IMR-90 (cell line): ENCODE data around the gene ZNF688. TPM values are rescaled to one million over a fixed set of nuclear protein-coding genes. Genes with fewer than 3 reads are reported as not detected.

Experiments
- ATAC-seq: fragments of 200-7000 bp; cut with Tn5 transposase; 2 replicates; pipeline ENCODE4 v1.9.1; 2020; ENCODE audit warnings: low read depth, mild to moderate bottlenecking, moderate library complexity
- BruUV-seq: library from RNA; stranded (reverse); fragments of 400-500 nt; replicated peaks from 2 replicates; lab custom pipeline; 2021; lab: Mats Ljungman, UMichigan
- CTCF ChIA-PET: fragments of 300-600 bp; formaldehyde crosslinking; extraction: SDS; loops from one replicate; lab custom pipeline; 2021; ENCODE audit warnings: antibody characterized with exemption; lab: Yijun Ruan, JAX
- POLR2A ChIA-PET: fragments of 300-600 bp; sonication (Branson Sonifier 250); formaldehyde crosslinking; loops from one replicate; lab custom pipeline; 2022; ENCODE audit warnings: antibody characterized with exemption; ENCODE audit not compliant: unreplicated experiment; lab: Charles Lee
- DNase-seq: peaks from one replicate; pipeline ENCODE4 v3.0.0; 2013
- H2AFZ ChIP-seq: replicated peaks from 2 replicates; pipeline ENCODE3; 2013; ENCODE audit warnings: low read length, mild to moderate bottlenecking; ENCODE audit not compliant: poor library complexity
- H2AK5ac ChIP-seq: 2 replicates; pipeline ENCODE4 v1.6.1; 2013; ENCODE audit warnings: low read depth, low read length, inconsistent platforms
- H2AK9ac ChIP-seq: replicated peaks from 2 replicates; pipeline ENCODE3; 2013; ENCODE audit warnings: mild to moderate bottlenecking, low read depth, low read length, moderate library complexity; ENCODE audit not compliant: poor library complexity
- H2BK120ac ChIP-seq: 2 replicates; pipeline ENCODE4 v1.6.1; 2013; ENCODE audit warnings: low read depth, low read length, inconsistent platforms
- H2BK15ac ChIP-seq: 3 replicates; pipeline ENCODE4 v1.6.1; 2013; ENCODE audit warnings: low read depth, low read length, inconsistent platforms
- H2BK20ac ChIP-seq: 2 replicates; pipeline ENCODE4 v1.6.1; 2013; ENCODE audit warnings: low read depth, mild to moderate bottlenecking, inconsistent platforms, low read length, moderate library complexity
- H2BK5ac ChIP-seq: 2 replicates; pipeline ENCODE4 v1.6.1; 2013; ENCODE audit warnings: mild to moderate bottlenecking, low read depth, low read length, inconsistent platforms; ENCODE audit not compliant: poor library complexity, severe bottlenecking
- H3K14ac ChIP-seq: replicated peaks from 2 replicates; pipeline ENCODE4 v1.6.1; 2013; ENCODE audit warnings: low read depth, low read length, inconsistent platforms
- H3K18ac ChIP-seq: 2 replicates; pipeline ENCODE4 v1.6.1; 2013; ENCODE audit warnings: low read depth, low read length, control low read depth
- H3K23ac ChIP-seq: 2 replicates; pipeline ENCODE4 v1.6.1; 2013; ENCODE audit warnings: low read depth, low read length, inconsistent platforms
- H3K27ac ChIP-seq: 2 replicates; pipeline ENCODE4 v1.5.1; 2013; ENCODE audit warnings: mild to moderate bottlenecking, control low read depth, low read length; ENCODE audit not compliant: insufficient read depth
- H3K27me3 ChIP-seq: 2 replicates; pipeline ENCODE4 v1.6.1; 2013; ENCODE audit warnings: low read length; ENCODE audit not compliant: control insufficient read depth, insufficient read depth
- H3K36me3 ChIP-seq: 2 replicates; pipeline ENCODE4 v1.6.1; 2013; ENCODE audit warnings: low read length, mixed read lengths; ENCODE audit not compliant: control insufficient read depth, insufficient read depth
- H3K4ac ChIP-seq: 2 replicates; pipeline ENCODE4 v1.6.1; 2013; ENCODE audit warnings: low read depth, low read length, inconsistent platforms
- H3K4me1 ChIP-seq: 2 replicates; pipeline ENCODE4 v1.6.1; 2013; ENCODE audit warnings: low read length, mixed read lengths; ENCODE audit not compliant: control insufficient read depth, insufficient read depth
- H3K4me2 ChIP-seq: 2 replicates; pipeline ENCODE4 v1.6.1; 2013; ENCODE audit warnings: low read depth, mild to moderate bottlenecking, control low read depth, low read length, moderate library complexity
- H3K4me3 ChIP-seq: 2 replicates; pipeline ENCODE4 v1.5.1; 2013; ENCODE audit warnings: low read depth, mild to moderate bottlenecking, control low read depth, low read length, moderate library complexity; ENCODE audit not compliant: insufficient read depth
- H3K56ac ChIP-seq: 2 replicates; pipeline ENCODE4 v1.6.1; 2013; ENCODE audit warnings: low read length, inconsistent platforms; ENCODE audit not compliant: insufficient read depth; ENCODE audit errors: extremely low read depth
- H3K79me1 ChIP-seq, 2 experiments: 2 replicates each; pipeline ENCODE4 v1.6.1; 2013; ENCODE audit warnings: low read length in 2 of 2, inconsistent platforms in 1 of 2, low read depth in 1 of 2
- H3K9ac ChIP-seq: 2 replicates; pipeline ENCODE4 v1.6.1; 2013; ENCODE audit warnings: low read depth, low read length, control low read depth
- H3K9me1 ChIP-seq: 2 replicates; pipeline ENCODE4 v1.6.1; 2013; ENCODE audit warnings: low read length, inconsistent platforms; ENCODE audit not compliant: insufficient read depth
- H3K9me3 ChIP-seq: 2 replicates; pipeline ENCODE4 v1.6.1; 2013; ENCODE audit warnings: low read length; ENCODE audit not compliant: control insufficient read depth, insufficient read depth
- H4K20me1 ChIP-seq: 2 replicates; pipeline ENCODE4 v1.6.1; 2013; ENCODE audit warnings: low read length, inconsistent platforms; ENCODE audit not compliant: insufficient read depth
- H4K5ac ChIP-seq: 2 replicates; pipeline ENCODE4 v1.6.1; 2013; ENCODE audit warnings: mild to moderate bottlenecking, low read depth, low read length, control low read depth
- H4K8ac ChIP-seq, 2 experiments: 2 replicates each; pipeline ENCODE4 v1.6.1; 2013; ENCODE audit warnings: low read depth in 2 of 2, low read length in 2 of 2, control low read depth in 1 of 2, inconsistent platforms in 1 of 2
- H4K91ac ChIP-seq: 2 replicates; pipeline ENCODE4 v1.6.1; 2013; ENCODE audit warnings: low read depth, low read length, inconsistent platforms; ENCODE audit not compliant: insufficient read depth
- CEBPB ChIP-seq: IDR thresholded peaks from 2 replicates; pipeline ENCODE4 v1.6.1; 2012; ENCODE audit warnings: low read depth, low read length, improper control_type of control experiment
- CHD1 ChIP-seq: IDR thresholded peaks from 2 replicates; pipeline ENCODE4 v1.6.1; 2012; ENCODE audit warnings: low read depth, low read length, improper control_type of control experiment
- CTCF ChIP-seq: conservative IDR thresholded peaks from 2 replicates; pipeline ENCODE4 v1.5.1; 2012; ENCODE audit warnings: mild to moderate bottlenecking, low read depth, low read length, improper control_type of control experiment
- ELK1 ChIP-seq: fragments of 150-350 bp; IDR thresholded peaks from 2 replicates; pipeline ENCODE4 v1.6.1; 2016; ENCODE audit warnings: low read depth, mild to moderate bottlenecking, low read length, moderate library complexity, borderline replicate concordance
- FOS ChIP-seq: fragments of 150-350 bp; IDR thresholded peaks from 2 replicates; pipeline ENCODE4 v1.6.1; 2016; ENCODE audit warnings: low read depth, low read length
- MAZ ChIP-seq: IDR thresholded peaks from 2 replicates; pipeline ENCODE4 v1.6.1; 2012; ENCODE audit warnings: low read depth, mild to moderate bottlenecking, low read length, improper control_type of control experiment, moderate library complexity, borderline replicate concordance
- MXI1 ChIP-seq: IDR thresholded peaks from 2 replicates; pipeline ENCODE4 v1.6.1; 2012; ENCODE audit warnings: low read depth, mild to moderate bottlenecking, low read length, moderate library complexity, borderline replicate concordance
- POLR2A ChIP-seq: IDR thresholded peaks from 2 replicates; pipeline ENCODE4 v1.6.1; 2012; ENCODE audit warnings: mild to moderate bottlenecking, low read depth, low read length
- RFX5 ChIP-seq: IDR thresholded peaks from 2 replicates; pipeline ENCODE4 v1.8.0; 2012; ENCODE audit warnings: low read depth, mild to moderate bottlenecking, low read length, moderate library complexity
- WGBS, 2 experiments: methylation state at CpG; one replicate each; pipeline versions ENCODE4 v1.1.5 to v1.1.7; 2013; ENCODE audit warnings: missing lambda C conversion rate in 2 of 2; ENCODE audit not compliant: insufficient read length in 1 of 2; ENCODE audit errors: extremely low coverage in 2 of 2; 5-methylcytosine and 5-hydroxymethylcytosine counted together
- dilution Hi-C: fragments of 300-500 bp; cut with HindIII; formaldehyde crosslinking; loops from one replicate; pipeline ENCODE4 v1.14.3; 2018; ENCODE audit warnings: low sequenced_read_pairs; ENCODE audit not compliant: unreplicated experiment
- in situ Hi-C: fragments of 300-500 bp; cut with MboI; formaldehyde crosslinking; loops from 3 replicates; pipeline ENCODE4 v1.14.3; 2019; ENCODE audit warnings: low sequenced_read_pairs, inconsistent platforms, mixed read lengths
- intact Hi-C: fragments of 100-400 bp; cut with micrococcal nuclease; formaldehyde crosslinking; loops from 2 replicates; pipeline ENCODE4 v1.10.0; 2022
- polyA plus RNA-seq, 3 experiments: library from polyadenylated mRNA; depleted of rRNA; stranded (reverse); fragments of >200 nt; gene quantifications; 2 replicates each; pipeline ENCODE4 v1.2.3, GENCODE V29; 2012; ENCODE audit warnings: low replicate concordance in 1 of 3
- total RNA-seq: library from RNA; depleted of rRNA; stranded (reverse); fragments of >200 nt; gene quantifications from 2 replicates; pipeline ENCODE4 v1.2.3, GENCODE V29; 2012

The ZNF688 gene
- total and polyA plus RNA-seq, 2 of the 4 experiments (the other 2 are of a cell fraction) = 1.8 to 3.7 TPM

GRCh38 chr16:30533748-30534367 lies 37.7 kb downstream of the ZNF688 start (continued):
- TF ChIP-seq MAZ = no peak

GRCh38 chr16:30533146-30533522 lies 38.4 kb downstream of the ZNF688 start:
- no peaks in the 10 kb centered on the region for H4K20me1 ChIP-seq
- peak overlapping the region; percentile 8 for H2AK9ac ChIP-seq
- H2BK15ac ChIP-seq = no peak overlapping the region
- in situ Hi-C loops (no loop called here), intact Hi-C loops (no loop called here), dilution Hi-C loops (no loop called here)
- no peak overlapping the region for H3K14ac ChIP-seq
- H3K9ac ChIP-seq = no peak overlapping the region
- no TSS peak for BruUV-seq
- H2AFZ ChIP-seq = peak overlapping the region; percentile 19
- no peaks in the 10 kb centered on the region for H3K27me3 ChIP-seq
- H3K4ac ChIP-seq = no peak overlapping the region
- no peak overlapping the region for H3K56ac ChIP-seq
- no peak overlapping the region for H3K27ac ChIP-seq
- DNase-seq (no peak), ATAC-seq (no peak)
- H3K9me1 ChIP-seq = peaks cover 10% of the 10 kb centered on the region; the same call in 1 of the 2 replicates
- TF ChIP-seq ELK1 = no peak
- no peak for TF ChIP-seq MXI1
- no peak for TF ChIP-seq RFX5
- no peak for TF ChIP-seq POLR2A
- no peak for TF ChIP-seq FOS
- TF ChIP-seq CTCF = no peak
- TF ChIP-seq MAZ = no peak
- TF ChIP-seq CHD1 = no peak
- no peak for TF ChIP-seq CEBPB
- no peak overlapping the region for H4K91ac ChIP-seq
- H3K36me3 ChIP-seq = peaks cover 5% of the 10 kb centered on the region; the same call in 1 of the 2 replicates
- no peak overlapping the region for H2AK5ac ChIP-seq
- no peak overlapping the region for H3K4me3 ChIP-seq
- H3K4me2 ChIP-seq = no peak overlapping the region
- no peak overlapping the region for H2BK20ac ChIP-seq
- H3K18ac ChIP-seq = no peak overlapping the region
- no peak overlapping the region for H2BK120ac ChIP-seq
- POLR2A ChIA-PET = no interaction called here
- CTCF ChIA-PET = interaction anchor here (0.6 kb wide), 1 partner anchor 567 kb away, joined by 3 read pairs; no protein-coding TSS in a partner anchor
- no peak overlapping the region for H2BK5ac ChIP-seq
- H3K4me1 ChIP-seq = peaks cover 8% of the 10 kb centered on the region
- 75% methylated on average over 10 of the region's 11 CpGs; no CpG with 5 or more reads in 1 of the 2 experiments for WGBS, 2 experiments
- no peak overlapping the region for H4K5ac ChIP-seq
- no peaks in the 10 kb centered on the region for H3K9me3 ChIP-seq
- no peak overlapping the region for H3K23ac ChIP-seq
- no peak overlapping the region for H4K8ac ChIP-seq
- H3K79me1 ChIP-seq = peaks cover 6 to 31% of the 10 kb centered on the region in 2 experiments
